Ecto neural progenitor cell (in vitro differentiated cells): ENCODE results near the gene PLA2G2E.

ENCODE experiments used
- DNase-seq: peaks from one replicate; pipeline ENCODE4 v3.0.0-alpha.2; 2018; ENCODE audit warnings: low spot score

Gene PLA2G2E, protein sequence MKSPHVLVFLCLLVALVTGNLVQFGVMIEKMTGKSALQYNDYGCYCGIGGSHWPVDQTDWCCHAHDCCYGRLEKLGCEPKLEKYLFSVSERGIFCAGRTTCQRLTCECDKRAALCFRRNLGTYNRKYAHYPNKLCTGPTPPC

DNA sequence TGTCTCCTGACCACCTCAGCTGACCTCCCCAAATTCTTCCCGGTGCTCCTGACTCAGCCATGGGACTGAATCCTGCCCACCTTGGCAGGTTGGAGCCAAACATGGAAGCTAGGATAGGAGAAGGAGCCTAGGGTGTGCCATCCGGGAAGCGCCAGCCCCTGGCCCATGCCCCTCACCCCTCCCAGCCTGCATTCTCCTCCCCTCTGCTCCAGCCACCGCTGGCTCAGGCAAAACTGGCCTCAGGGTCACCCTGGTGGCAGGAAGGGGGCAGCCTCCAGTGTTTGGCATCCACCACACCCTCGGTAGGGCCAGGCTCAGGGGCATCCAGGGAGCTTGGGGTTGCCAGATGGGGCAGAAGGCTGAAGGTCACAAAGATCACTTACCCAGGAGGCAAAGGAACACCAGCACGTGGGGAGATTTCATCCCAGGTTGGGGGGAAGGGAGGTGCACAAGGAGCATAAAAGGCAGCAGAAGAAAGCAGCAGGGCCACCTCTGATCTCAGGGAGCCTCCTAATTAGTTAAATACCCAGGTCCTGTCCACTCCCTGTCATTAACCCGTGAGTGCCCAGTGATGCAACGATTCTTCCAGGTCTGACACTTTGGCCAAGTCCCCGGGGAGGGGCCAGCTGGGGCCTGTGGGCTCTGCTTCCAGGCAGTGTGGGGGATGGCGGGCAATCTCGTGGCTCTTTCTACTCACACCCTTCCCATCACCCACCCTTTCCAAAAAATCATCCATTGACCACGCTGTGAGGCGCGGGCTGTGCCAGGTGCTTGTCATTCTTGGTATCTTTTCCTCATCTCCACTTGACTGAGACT, at the start of gene PLA2G2E:
PLA2G2E (minus strand) TSS at position 481 of the 816 bp plus-strand sequence; CDS start at position 423, 58 bp downstream.
- DNase-seq: no peak

DNA sequence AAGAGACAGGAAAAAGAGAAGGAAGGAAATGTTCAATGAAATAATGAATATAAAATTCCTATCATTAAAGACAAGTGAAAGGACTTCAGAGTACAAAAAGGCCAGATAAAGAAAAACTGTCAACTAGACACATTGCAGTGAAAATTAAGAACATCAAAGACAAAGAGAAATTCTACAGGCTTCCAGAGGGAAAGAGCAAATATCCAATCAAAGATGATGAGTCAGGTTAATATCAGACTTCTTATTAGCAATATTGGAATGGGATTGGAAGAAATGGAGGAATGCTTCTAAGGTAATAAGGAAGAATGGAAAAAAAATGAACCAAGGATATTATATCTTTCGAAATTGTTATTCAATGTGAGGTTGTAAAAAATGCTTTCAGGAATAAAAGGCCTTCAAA, 48.2 kb upstream of the PLA2G2E start:
- no peak for DNase-seq

DNA sequence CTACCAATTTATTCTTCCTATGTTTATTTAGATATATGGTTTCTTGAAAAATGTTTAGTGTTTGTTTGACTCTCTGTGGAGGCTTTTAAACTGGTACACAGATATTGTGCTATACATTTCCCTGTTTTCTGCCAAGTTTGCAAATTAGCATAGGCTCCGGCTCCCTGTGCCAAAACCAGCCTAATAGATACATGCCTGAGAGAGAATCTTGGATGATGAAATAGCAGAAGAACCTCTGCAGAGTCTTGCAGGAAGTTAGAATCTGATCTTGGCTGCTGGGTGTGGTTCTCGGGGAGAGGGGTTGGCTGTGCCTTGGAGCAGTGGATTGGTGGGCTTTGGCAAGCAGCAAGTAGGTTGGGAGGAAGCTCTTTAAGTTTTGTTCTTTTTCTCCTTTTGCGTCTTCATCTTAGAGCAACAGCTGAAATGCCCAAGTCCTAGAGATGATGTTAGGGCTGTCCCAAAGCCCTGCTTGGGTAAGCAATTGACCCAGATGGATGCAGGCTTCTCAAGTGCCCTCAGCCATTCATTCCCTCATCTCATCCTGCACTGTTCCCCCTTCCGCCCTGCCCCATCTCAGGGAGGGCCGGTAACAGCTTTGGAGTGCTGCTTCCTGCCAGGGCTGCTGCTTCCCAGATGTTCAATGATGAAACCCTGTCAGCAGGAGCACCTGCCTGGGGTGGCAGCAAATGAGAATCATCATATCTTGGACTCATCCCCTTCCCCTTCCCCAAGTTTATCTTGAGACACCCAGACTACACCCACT, 46.7 kb upstream of the PLA2G2E start:
- DNase-seq: no peak

DNA sequence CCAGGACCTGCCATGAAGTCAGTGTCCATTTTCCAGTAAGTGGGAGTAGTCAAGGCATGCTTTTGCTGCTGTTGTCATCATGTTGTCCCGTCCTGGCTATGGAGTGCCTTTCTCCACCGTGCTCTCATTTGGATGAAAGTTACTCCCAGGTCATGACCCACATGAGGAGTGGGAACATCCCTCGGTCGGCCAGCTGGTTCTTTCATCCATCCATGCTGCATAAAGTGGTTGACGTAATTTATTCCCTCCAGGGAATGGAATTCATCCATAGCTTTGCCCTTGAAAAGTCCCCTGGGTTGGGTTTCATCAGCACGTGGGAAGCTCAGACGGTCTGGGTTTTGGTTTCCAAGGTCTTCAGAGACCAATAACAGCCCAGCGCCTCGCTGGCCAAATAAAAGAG, 44.4 kb upstream of the PLA2G2E start:
- no peak for DNase-seq

DNA sequence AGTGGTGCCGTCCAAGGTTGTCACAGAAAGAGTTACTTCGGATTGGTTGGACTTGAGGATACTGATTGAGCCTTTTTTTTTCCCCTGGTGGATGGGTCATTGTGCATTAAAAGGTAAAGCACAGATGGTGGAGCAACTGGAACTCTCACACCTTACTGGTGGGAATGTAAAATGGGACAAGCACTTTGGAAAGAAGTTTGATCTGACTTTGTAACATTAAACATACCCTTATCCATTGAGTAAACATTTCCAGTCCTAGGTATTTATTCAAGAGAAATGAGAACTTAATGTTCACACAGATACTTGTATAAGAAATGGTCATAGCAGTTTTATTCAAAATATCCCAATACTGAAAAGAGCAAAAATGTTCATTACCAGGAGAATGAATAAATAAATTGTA, 41.1 kb upstream of the PLA2G2E start:
- no peak for DNase-seq

DNA sequence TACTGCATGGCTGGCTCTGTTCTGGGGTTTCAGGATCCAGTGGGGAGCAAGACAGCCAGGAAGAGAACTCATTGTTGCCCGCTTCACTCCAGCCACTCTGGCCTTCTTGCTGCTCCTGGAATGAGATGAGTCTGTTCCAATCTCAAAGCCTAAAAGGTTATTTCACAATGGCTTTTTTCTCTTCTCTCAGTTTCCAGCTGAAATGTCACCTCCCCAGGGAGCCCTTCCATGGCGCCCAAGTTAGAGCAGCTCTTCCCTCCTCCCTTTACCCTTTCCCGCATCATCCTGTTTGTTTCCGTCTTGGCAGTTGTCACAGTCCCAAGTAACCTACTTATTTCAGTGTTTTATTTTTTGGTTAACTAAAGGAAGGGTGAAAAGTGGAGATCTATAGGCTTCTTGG, 40.2 kb upstream of the PLA2G2E start:
- DNase-seq: no peak

DNA sequence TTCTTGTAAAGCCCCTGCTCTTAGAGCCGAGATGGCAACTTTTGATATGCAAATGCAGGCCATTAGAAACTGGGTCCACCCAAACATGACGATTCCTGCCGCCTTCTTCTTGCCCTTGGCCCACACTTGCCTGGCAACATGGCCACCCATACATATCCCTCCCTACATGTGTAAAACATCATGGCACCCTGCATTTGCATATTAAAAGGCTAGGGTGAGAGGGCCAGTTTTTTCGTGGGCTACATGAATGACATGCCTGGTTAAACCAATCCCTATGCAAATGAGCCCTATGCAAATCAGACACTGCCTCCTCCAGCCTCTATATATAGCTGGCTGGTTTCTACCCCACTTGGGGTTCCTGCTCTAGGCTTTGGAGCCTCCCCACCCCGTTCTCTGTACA, 37.2 kb upstream of the PLA2G2E start:
- no peak for DNase-seq

DNA sequence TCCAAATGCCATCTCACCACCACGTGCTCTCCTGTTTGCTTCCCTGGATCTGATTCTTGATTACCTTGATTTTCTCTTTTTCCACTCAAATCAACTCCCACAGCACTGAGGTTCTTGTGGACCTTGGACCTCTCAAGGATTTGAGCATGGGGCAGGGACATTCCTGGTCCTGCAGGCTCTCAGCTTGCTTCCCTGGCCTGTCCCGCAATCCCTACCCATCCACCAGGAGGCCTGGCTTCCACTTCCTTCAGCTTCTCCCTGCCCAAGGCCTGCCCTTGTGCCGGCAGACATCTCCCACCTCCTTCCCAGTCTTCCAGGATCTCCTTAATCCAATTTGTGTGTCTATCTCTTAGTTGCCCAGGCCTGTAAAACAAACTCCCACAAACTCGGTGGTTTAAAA, 34.4 kb upstream of the PLA2G2E start:
- no peak for DNase-seq

DNA sequence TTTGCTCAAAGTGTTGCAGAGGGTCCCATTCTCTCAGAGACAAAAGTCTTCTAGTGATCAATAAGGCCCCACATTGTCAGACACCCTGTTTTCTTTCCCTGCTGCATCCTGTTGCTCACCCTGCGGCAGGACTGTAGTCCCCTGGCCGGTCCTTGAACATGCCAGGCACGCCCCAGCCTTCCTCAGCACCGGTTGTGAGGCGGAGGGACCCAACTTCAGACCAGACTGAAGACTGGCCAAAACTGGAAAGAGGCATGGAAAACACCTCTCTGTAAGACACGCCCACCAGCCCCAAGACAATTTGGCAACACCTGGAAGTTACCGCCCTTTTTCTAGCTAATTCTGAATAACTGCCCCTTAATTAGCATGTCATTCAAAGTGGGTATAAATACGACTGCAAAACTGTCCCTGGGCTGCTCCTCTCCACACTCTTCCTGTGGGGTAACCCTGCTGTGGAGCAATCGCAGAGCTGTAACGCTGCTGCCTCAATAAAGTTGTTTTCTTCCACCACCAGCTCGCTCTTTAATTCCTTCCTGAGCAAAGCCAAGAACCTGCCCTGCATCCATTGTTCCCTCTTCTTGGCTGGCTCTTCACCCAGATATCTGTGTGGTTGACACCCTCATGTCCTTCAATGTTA, 32.2 kb upstream of the PLA2G2E start:
- DNase-seq: no peak

DNA sequence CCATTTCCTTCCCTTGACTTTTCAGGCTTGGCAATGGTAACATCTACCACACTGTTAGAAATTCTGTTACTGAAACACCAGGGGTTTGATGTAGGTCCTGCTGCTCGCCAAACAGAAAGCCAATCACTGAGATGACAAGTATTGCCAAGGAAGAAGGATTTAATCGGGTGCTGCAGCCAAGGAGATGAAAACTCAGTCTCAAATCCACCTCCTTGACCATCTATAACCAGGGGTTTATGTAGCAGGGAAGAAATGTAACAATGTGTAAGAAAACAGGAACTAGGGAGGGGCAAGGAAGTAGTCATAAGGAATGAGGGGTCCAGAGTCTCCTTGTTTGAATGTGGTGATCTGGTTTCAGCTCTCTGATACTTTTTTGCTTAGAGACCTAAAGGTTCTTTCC, 30.6 kb upstream of the PLA2G2E start:
- no peak for DNase-seq

DNA sequence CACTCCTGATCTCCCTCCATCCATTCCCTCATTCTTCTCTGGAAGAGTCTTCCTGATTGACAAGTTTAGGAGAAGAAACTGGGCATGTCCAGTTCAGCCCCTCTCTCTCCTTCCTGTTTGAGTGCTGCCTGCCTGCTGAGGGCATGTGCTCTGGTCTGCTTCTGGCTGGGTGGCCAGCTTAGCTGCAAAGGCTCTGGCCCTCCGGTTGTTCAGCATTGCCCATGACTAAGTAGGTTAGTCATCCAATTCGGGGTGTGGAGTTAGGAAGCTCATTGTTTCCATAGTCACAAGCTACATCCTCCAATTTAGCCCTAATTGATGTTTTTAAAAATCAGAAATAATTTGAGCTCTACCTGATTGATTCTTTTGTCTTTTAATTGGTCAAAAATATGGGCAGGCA, 25.6 kb upstream of the PLA2G2E start:
- no peak for DNase-seq

DNA sequence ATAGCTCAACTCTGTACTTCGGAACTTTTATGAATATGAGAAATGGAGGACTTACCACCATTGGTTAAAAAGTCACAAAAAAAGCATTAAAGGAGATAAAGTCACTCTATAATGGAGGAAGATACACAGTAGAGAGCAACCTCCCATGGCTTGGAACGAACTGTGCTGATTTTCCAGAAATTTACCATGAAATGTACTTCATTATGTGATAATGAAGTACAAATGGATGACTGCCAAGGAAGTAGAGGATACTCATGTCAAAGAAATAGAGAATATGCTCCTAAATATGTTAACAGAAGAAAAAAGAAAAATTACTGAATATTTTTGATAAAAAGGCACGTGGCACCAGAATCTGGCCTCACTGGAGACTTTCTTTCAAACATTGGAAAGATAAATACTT, 23.6 kb upstream of the PLA2G2E start:
- DNase-seq: no peak

DNA sequence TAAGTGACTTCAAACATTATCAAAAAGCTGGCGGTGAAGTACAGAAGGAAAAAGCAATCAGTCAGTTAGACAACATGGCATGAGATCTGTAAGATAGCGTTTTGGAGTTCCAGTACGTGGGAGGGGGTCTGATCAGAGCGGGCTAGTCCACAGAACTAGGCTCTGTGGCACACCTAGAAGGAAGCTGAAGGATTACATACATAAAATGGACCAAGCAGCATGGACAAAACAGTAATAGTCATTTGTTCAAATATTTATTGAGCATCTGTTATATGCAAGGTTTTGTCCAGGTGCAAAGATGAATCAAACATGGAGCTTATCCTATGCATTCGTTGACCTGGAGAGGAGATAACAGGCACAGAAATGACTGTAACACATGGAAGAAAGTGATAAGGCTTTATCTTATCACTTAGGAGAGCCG, 22.9 kb upstream of the PLA2G2E start:
- no peak for DNase-seq

DNA sequence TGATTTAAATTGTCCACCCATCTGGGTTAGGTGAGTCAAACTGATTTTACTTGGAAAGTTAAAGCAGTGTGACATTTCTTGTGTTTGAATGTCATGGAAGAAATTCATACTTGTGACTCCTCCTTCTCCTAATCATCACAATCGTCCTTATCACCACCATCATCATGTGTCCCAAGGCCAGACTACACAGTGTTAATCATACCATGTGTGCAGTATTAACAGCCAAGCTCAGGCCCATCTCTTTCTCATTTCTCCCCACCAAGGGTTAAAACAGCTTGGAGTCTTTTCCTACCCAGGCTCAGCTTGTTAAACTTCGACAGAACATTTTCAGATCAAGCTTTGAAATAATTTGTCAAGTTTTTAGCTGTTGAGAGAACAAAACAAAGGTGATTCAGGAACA, 22.5 kb upstream of the PLA2G2E start:
- DNase-seq: no peak

DNA sequence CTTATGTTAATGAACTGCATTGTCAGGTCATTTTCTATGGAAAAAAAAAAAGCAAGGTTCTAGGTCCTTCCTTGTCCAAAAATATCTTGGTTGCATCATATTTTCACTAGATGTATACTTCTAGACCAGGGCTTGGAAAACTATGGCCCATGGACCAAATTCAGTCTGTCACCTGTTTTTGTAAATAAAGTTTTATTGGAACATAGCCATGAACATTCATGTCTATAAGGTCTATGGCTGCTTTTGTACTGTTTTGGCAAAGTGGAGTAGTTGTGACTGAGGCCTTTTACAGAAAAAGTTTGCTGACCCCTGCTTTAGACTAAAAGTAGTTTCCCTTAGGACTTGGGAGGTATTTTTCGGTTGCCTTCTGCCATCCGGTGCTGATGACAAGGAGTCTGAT, 19.2 kb upstream of the PLA2G2E start:
- DNase-seq: no peak

DNA sequence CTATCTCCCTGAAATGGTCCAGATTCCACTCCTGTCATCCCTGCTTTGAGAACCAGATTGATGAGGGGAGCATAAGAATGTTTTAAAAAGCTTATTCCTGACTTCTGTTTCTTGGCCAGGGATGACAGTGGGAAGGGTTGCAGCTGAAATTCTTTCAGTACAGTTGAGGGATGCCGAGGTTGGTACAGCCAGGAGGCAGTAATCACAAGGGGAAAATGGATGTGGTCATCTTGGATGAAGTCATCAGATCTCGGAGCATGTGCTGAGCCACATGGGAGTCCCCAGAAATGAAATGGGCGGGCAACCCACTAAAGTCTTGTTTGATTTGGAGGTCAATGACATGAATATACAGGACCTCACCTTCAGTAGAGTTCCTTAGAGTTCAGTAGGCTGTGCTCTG, 18.7 kb upstream of the PLA2G2E start:
- no peak for DNase-seq

DNA sequence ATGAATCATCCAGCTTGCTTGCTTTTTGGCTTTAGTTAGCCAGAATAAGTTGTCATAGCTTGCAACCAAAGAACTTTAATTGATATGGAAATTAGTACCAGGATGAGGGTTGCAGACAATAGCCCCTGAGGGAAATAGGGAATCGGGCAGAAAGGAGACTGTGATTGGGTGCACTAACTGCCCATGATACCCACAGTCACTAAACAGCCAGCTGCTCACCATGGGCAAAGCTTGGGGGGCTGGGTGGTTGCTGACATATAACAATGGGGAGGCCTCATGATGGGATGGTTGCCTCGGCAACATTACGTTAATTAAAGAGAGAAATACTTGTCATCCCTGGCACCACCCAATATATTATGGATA, 17.8 kb upstream of the PLA2G2E start:
- DNase-seq: no peak

DNA sequence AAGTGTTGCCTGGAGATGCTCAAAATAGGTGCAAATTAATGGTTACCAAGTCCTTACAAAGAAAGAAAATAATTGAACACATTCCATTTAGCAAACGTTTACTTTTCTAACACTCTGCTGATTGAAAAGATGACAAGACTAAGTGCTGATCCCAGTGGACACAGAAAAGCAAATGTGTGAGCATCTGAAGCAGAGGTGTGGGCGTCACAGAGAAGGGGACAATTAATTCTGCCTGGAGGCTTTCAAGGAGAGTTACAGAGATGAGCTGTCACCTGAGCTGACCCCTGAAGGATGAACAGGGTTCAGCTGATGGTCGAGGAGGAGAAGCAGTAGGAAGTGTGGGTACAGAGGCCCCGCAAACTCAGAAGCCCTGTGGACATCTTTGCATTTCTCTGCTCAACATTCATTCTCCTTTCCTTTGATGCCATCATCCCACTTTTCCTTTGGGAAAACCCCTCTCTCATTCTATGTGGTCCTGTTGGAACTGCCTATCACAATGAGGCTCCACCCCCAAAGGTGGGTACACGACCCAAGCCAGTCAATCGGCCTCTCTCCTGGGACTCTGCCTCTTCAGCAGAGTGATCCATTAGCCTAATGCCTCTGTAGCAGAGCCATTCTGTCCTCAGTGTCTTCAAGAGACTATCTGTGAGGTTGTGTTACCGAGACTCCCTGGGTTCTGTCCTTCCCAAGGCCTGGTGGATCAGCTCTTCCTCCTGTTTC, 17.2 kb upstream of the PLA2G2E start:
- no peak for DNase-seq

DNA sequence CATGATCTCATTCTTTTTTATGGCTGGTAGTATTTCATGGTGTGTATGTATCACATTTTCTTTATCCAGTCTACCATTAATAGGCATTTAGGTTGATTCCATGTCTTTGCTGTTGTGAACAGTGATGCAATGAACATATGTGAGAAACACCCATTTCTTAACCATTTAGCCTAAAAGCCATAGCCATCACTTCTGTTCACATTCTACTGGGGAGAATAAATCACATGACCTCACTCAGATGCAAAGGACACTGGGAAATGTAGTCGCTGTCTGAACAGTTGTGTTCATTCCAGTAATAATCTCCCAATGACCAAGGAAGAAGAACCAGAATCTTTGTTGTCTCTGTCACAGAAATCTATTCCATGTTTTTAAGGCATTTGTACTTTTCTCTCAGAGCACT, 15.1 kb upstream of the PLA2G2E start:
- DNase-seq: no peak

DNA sequence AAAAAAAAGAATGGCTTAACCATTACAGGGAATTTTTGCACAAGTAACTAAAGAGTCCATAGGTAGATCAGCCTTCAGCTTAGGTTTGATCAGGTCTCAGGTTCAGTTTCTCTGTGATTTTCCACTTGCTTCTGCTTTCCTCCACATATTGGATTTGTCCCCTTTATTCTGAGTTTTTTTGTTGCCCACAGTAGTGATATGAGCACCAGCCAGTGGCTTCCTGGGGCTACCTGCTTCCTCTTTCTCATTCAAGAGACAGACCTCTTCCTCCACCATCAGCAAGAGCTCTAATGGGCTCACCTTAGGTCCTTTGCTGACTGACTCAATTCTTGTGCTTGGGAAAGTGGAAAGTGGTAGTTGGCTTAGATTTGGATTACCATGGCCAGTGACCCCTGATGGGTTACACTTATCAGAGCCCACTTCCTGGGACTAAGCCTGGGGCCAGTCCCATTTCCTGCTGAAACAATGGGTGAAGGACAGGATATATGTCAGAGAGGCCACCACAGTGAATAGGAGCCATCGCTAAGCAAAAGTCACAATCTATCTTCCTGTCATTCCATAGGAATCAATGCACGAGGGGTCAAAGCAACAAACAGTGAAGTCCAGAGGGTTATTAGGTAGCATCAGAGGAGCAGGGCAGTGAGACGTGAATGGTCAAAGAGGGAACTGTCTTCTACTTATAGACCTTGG, 12.8 kb upstream of the PLA2G2E start:
- DNase-seq: no peak

DNA sequence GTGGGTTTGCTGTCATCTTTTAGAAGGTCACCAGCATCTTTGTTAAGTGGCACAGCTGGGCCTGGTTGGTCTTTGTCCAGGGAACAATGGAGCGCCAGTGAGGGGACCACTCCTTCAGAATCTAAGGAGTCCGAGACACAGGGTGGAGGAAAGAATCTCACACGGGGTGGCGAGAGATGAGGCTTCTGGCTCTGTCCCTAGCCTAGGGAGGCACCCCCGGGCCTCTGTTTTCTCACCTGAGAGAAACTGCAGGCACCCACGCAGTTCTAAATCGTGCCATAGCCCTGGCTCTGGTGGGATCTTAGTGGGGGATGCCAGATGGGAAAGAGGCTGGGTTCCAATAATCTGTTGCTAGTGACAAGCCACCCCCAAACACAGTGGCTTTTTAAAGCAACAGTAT, 10.9 kb upstream of the PLA2G2E start:
- DNase-seq: no peak

DNA sequence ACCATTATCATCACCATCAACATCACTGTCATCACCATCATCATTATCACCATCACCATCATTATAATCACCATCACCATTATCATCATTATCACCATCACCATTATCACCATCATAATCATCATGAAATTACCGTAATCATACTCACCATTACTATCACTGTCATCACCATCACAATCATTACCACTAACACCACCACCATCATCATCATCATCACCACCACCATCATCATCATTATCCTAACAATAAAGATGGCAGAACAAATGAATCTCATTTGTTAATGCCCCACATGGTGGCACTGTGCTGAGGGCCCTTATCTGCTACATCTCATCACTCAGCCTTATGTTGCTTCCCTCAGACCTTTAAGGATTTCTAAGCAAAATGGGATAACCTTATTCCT, 9.4 kb upstream of the PLA2G2E start:
- DNase-seq: no peak
